HepG2 (cell line): ENCODE data around the gene CPNE2. TPM values are rescaled to one million over a fixed set of nuclear protein-coding genes. Genes with fewer than 3 reads are reported as not detected.

ENCODE experiments used
- CREM ChIP-seq, 2 experiments: sonication (generic) in 1 of 2; formaldehyde crosslinking in 1 of 2; IDR thresholded peaks; 2 replicates each; pipeline versions ENCODE4 v1.4.0 to v1.6.1; 2016 to 2020; ENCODE audit warnings: antibody characterized with exemption in 1 of 2, mild to moderate bottlenecking in 1 of 2, missing genetic modification reagents in 1 of 2
- EP300 ChIP-seq, 3 experiments: sonication (generic) in 1 of 3; formaldehyde crosslinking in 1 of 3; IDR thresholded peaks; 2 replicates each; pipeline versions ENCODE4 v1.5.1 to v1.6.1; 2011 to 2020; ENCODE audit warnings: low read depth in 2 of 3, low read length in 2 of 3, borderline replicate concordance in 1 of 3, improper control_type of control experiment in 1 of 3, mild to moderate bottlenecking in 1 of 3, missing genetic modification reagents in 1 of 3, moderate library complexity in 1 of 3
- FOXM1 ChIP-seq: sonication (generic); formaldehyde crosslinking; IDR thresholded peaks from 2 replicates; pipeline ENCODE4 v1.5.0; 2020; ENCODE audit warnings: missing genetic modification reagents
- FOXO1 ChIP-seq: sonication (generic); formaldehyde crosslinking; IDR thresholded peaks from 2 replicates; pipeline ENCODE4 v1.4.0; 2020; ENCODE audit warnings: missing genetic modification reagents
- KDM3A ChIP-seq: IDR thresholded peaks from 2 replicates; pipeline ENCODE4 v1.6.1; 2018; ENCODE audit warnings: low read depth, missing compliant biosample characterization
- MXD3 ChIP-seq: IDR thresholded peaks from 2 replicates; pipeline ENCODE4 v1.6.1; 2016; ENCODE audit warnings: mild to moderate bottlenecking, missing biosample characterization, missing genetic modification reagents
- NAIF1 ChIP-seq: sonication (generic); formaldehyde crosslinking; IDR thresholded peaks from 2 replicates; pipeline ENCODE4 v1.5.0; 2020; ENCODE audit warnings: mild to moderate bottlenecking, missing genetic modification reagents, borderline replicate concordance
- NFKB2 ChIP-seq: sonication (generic); formaldehyde crosslinking; IDR thresholded peaks from 2 replicates; pipeline ENCODE4 v1.4.0; 2020; ENCODE audit warnings: missing genetic modification reagents, borderline replicate concordance
- NPAS2 ChIP-seq: sonication (generic); formaldehyde crosslinking; IDR thresholded peaks from 2 replicates; pipeline ENCODE4 v1.8.0; 2022; ENCODE audit warnings: mild to moderate bottlenecking, missing genetic modification reagents, borderline replicate concordance
- NR2C2 ChIP-seq: sonication (generic); formaldehyde crosslinking; IDR thresholded peaks from 2 replicates; pipeline ENCODE4 v1.4.0; 2020; ENCODE audit warnings: missing genetic modification reagents, mild to moderate bottlenecking, moderate library complexity, borderline replicate concordance
- PBX2 ChIP-seq: IDR thresholded peaks from 2 replicates; pipeline ENCODE4 v1.6.1; 2016; ENCODE audit warnings: control low read depth
- PRPF4 ChIP-seq: fragments of 200-400 bp; formaldehyde crosslinking; IDR thresholded peaks from 2 replicates; pipeline ENCODE4 v1.6.1; 2016; ENCODE audit warnings: low read length, low read depth; ENCODE audit not compliant: poor library complexity, severe bottlenecking
- ZBTB34 ChIP-seq: sonication (generic); formaldehyde crosslinking; IDR thresholded peaks from 2 replicates; pipeline ENCODE4 v1.8.0; 2022; ENCODE audit warnings: mild to moderate bottlenecking, missing genetic modification reagents
- ZNF441 ChIP-seq: sonication (generic); formaldehyde crosslinking; IDR thresholded peaks from 2 replicates; pipeline ENCODE4 v1.7.0; 2021; ENCODE audit warnings: missing genetic modification reagents, borderline replicate concordance
- ZNF619 ChIP-seq: sonication (generic); formaldehyde crosslinking; IDR thresholded peaks from 2 replicates; pipeline ENCODE4 v1.4.0; 2020; ENCODE audit warnings: mild to moderate bottlenecking, missing genetic modification reagents
- ZNF703 ChIP-seq: sonication (generic); formaldehyde crosslinking; IDR thresholded peaks from 2 replicates; pipeline ENCODE4 v1.5.1; 2020; ENCODE audit warnings: missing genetic modification reagents, mild to moderate bottlenecking, moderate library complexity, borderline replicate concordance
- ZSCAN31 ChIP-seq: sonication (generic); formaldehyde crosslinking; IDR thresholded peaks from 2 replicates; pipeline ENCODE4 v1.5.0; 2020; ENCODE audit warnings: low read depth, mild to moderate bottlenecking, missing genetic modification reagents
- polyA plus RNA-seq, 8 experiments: library from polyadenylated mRNA; depleted of rRNA in 3 of 8; stranded (reverse) in 7 of 8; unstranded in 1 of 8; fragments of >200 nt; fragmentation: Illumina TruSeq in 4 of 8; extraction: Trizol in 4 of 8; gene quantifications; 2 replicates each; pipeline versions ENCODE4 v1.2.1 to v1.2.3, GENCODE V29; 2011 to 2016; ENCODE audit warnings: low read depth in 4 of 8, missing spikeins in 1 of 8, mixed read lengths in 1 of 8; ENCODE audit not compliant: insufficient read depth in 1 of 8
- total RNA-seq, 5 experiments: library from RNA; depleted of rRNA; stranded (reverse); fragments of >200 nt; fragmentation: Illumina TruSeq; extraction: Trizol; gene quantifications; 2 replicates each; pipeline ENCODE4 v1.2.3, GENCODE V29; 2016; ENCODE audit warnings: low read depth in 1 of 5
- TF ChIP-seq, protein P1 (sequence below): sonication (generic); formaldehyde crosslinking; IDR thresholded peaks from 2 replicates; pipeline ENCODE4 v1.4.0; 2020; ENCODE audit warnings: mild to moderate bottlenecking, missing genetic modification reagents
- TF ChIP-seq, protein P2 (sequence below): sonication (generic); formaldehyde crosslinking; IDR thresholded peaks from 2 replicates; pipeline ENCODE4 v1.5.0; 2020; ENCODE audit warnings: mild to moderate bottlenecking, low read depth, missing genetic modification reagents, borderline replicate concordance
- TF ChIP-seq, protein P3 (sequence below): IDR thresholded peaks from 2 replicates; pipeline ENCODE4 v1.6.1; 2016; ENCODE audit warnings: missing genetic modification reagents, missing compliant biosample characterization
- TF ChIP-seq, protein P4 (sequence below): sonication (generic); formaldehyde crosslinking; conservative IDR thresholded peaks from 2 replicates; pipeline ENCODE4 v1.8.1; 2023; ENCODE audit warnings: missing genetic modification reagents

The CPNE2 gene
- total and polyA plus RNA-seq, 2 of the 13 experiments (the other 11 are each of a cell fraction or from before 2014, with no cell fraction given), result 10.6 to 23.3 TPM

- TF ChIP-seq PBX2 (no peak; the same call in 1 of the 2 replicates), NAIF1 (CRISPR knock-in tag) (no peak), ZSCAN31 (peak; percentile 71), ZNF441 (CRISPR knock-in tag) (peak; percentile 23; the same call in 1 of the 2 replicates), KDM3A (peak; percentile 30; the same call in 1 of the 2 replicates), MXD3 (CRISPR knock-in tag) (peak; percentile 90), EP300 (IDR thresholded peaks at IDR 0.05; ENCODE audit: low read depth in 2 of 2, low read length in 2 of 2) (peak in 1 of 2 experiments; percentile 20; a peak in 1 of 4 replicates), EP300 (CRISPR knock-in tag; IDR thresholded peaks at IDR 0.05; ENCODE audit: borderline replicate concordance) (no peak), ZNF703 (0 out of 2 replicates have a peak, but pooled peaks have one; percentile 61), NR2C2 (CRISPR knock-in tag) (no peak; the same call in 1 of the 2 replicates), ZNF619 (CRISPR knock-in tag) (peak; percentile 97), FOXM1 (CRISPR knock-in tag) (no peak), FOXO1 (peak; percentile 76), CREM (IDR thresholded peaks at IDR 0.05) (peak; percentile 83), CREM (CRISPR knock-in tag; IDR thresholded peaks at IDR 0.05) (no peak), ZBTB34 (CRISPR knock-in tag) (peak; percentile 25; the same call in 1 of the 2 replicates), NPAS2 (CRISPR knock-in tag) (no peak), PRPF4 (no peak), NFKB2 (CRISPR knock-in tag) (peak; percentile 91; the same call in 1 of the 2 replicates)
- TF ChIP-seq, protein P1, sequence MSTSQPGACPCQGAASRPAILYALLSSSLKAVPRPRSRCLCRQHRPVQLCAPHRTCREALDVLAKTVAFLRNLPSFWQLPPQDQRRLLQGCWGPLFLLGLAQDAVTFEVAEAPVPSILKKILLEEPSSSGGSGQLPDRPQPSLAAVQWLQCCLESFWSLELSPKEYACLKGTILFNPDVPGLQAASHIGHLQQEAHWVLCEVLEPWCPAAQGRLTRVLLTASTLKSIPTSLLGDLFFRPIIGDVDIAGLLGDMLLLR, result peak; percentile 84; the same call in 1 of the 2 replicates
- TF ChIP-seq, protein P2, sequence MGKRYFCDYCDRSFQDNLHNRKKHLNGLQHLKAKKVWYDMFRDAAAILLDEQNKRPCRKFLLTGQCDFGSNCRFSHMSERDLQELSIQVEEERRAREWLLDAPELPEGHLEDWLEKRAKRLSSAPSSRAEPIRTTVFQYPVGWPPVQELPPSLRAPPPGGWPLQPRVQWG (CRISPR knock-in tag), result no peak
- TF ChIP-seq, protein P3, sequence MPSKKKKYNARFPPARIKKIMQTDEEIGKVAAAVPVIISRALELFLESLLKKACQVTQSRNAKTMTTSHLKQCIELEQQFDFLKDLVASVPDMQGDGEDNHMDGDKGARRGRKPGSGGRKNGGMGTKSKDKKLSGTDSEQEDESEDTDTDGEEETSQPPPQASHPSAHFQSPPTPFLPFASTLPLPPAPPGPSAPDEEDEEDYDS, result peak; percentile 92
- TF ChIP-seq, protein P4, sequence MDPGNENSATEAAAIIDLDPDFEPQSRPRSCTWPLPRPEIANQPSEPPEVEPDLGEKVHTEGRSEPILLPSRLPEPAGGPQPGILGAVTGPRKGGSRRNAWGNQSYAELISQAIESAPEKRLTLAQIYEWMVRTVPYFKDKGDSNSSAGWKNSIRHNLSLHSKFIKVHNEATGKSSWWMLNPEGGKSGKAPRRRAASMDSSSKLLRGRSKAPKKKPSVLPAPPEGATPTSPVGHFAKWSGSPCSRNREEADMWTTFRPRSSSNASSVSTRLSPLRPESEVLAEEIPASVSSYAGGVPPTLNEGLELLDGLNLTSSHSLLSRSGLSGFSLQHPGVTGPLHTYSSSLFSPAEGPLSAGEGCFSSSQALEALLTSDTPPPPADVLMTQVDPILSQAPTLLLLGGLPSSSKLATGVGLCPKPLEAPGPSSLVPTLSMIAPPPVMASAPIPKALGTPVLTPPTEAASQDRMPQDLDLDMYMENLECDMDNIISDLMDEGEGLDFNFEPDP (CRISPR knock-in tag), result no peak
These were observed 93.8 kb downstream of the CPNE2 start, which contains the start of the genes PSME3IP1 and RSPRY1 (continued) for GRCh38 chr16:57185945-57186871.
